GM18508 (cell line): ENCODE results near the gene RNF152.
"Not testable (repeated sequence)": the region's sequence is repeated elsewhere in the genome, so short reads cannot be mapped to it uniquely, and the experiment has no call there.

Source experiments
- ATAC-seq: cut with Tn5 transposase; IDR thresholded peaks from one replicate; pipeline ENCODE4 v1.9.1; 2021; ENCODE audit warnings: moderate number of reproducible peaks; ENCODE audit not compliant: insufficient read depth, unreplicated experiment

RNF152 gene

DNA sequence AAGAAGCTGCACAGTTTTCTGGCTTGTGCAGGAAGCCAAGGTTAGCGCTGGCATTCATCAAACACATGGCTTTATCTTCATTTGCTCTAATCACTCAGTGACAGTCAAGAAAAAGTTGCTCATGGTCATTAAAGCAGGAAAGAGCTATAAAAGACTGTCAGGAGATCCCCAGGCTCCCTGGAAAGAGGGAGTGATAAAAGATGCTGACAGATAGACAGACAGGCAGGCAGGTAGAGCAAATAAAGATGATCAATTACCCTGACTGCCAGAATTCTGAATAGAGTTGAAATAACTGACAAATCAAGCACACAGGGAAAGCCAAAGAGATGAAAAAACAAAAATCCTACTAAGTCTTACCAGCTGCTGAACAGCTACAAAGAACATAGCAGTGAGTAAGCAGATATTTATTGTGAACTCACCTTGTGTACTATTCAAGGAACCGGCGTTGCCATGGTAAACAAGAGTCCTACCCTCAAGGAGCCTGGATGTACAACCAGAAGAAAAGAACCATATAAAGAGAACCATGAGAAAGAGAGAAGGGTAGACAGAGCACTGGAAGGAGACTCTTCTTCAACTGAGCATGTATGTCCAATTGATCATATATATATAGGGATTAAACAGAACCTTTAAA lies 68.0 kb downstream of the RNF152 start:
- ATAC-seq: no peak

GRCh38 chr18:61823595-61823994 lies 69.2 kb downstream of the RNF152 start:
- no peak for ATAC-seq

- no peak for ATAC-seq
Observed at GRCh38 chr18:61822879-61823278, 69.9 kb downstream of the RNF152 start.

DNA sequence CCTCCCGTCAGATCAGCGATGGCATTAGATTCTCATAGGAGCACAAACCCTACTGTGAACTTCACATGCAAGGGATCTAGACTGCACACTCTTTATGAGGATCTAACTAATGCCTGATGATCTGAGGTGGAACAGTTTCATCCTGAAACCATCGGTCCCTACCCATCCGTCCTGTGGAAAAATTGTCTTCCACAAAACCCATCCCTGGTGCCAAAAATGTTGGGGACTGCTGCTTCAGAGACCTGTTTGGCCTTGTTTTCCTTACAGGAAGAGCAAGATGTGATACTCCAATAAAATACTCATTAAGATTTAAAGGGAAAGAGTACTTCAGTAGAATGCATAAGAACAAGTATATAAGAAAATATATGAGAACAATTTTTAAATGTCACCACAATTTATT lies 71.1 kb downstream of the RNF152 start:
- no peak for ATAC-seq

DNA sequence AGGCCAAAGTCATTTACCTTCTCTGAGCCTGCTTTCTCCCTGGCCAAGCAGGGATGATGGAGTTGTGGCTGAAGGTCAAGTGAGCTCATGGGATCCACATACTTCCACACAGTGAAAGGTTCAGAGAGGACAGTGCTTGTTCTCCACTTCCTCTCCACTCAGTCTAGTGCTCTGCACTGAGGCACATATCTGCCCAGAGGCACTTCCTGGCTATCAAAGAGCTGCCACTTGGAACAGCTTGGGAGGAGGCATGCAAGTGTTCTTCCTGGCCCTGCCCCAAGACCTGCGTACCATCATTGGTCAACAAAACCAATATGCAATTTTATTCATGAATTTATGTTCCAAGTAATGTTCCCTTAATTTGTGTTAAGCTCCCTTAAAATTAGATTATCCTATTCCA lies 71.9 kb downstream of the RNF152 start:
- ATAC-seq: no peak

- ATAC-seq: no peak
Observed at GRCh38 chr18:61817086-61817485, 75.7 kb downstream of the RNF152 start.

GRCh38 chr18:61815885-61816470 lies 76.8 kb downstream of the RNF152 start:
- ATAC-seq: no peak

- no peak for ATAC-seq
Observed at GRCh38 chr18:61808286-61808685, 84.5 kb downstream of the RNF152 start.

- no peak for ATAC-seq
Observed at GRCh38 chr18:61803393-61803792, 89.4 kb downstream of the RNF152 start.

DNA sequence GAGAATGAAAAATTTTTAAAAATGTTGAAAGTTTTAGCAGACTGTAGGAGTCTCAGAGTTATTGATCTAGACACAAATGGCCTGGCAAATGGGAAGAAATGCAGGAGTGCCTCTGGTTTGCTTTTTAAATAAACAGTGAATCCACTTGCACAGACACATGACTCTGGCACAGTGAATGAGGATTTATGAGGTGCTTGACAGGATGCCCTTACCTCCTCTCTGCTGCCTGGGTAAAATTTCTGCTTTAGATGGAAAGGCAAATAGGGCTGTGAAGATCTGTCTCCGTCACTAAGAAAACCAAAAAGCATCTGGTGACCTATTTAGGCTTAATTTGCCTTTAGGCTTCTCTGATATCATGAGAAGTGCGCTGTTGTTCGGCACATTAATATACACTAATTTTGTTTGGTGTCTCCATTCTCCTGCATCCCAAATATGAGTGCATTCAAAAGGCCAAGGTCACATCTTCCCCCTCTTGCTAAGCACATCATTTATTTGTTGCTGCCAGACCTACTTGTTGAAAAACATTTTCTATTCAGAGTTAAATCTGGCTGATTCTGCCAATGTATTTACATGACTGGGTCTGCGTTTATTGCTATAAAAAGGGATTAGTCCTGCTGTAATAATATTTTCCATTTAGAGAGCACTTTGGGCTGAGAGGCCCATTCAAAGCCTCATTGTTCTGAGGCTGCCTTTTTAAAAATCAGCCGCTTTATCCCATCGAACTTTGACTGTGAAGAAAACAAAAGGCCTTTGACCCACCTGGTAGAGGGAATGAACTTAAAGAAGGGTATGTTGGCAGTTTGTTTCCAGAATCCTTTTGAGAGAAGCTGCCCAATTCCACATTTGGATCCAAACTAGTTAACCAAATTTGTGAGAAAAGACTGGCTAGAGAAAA lies 94.9 kb downstream of the RNF152 start:
- no peak for ATAC-seq

GRCh38 chr18:61791031-61791430 lies 101.8 kb downstream of the RNF152 start:
- ATAC-seq: no peak

DNA sequence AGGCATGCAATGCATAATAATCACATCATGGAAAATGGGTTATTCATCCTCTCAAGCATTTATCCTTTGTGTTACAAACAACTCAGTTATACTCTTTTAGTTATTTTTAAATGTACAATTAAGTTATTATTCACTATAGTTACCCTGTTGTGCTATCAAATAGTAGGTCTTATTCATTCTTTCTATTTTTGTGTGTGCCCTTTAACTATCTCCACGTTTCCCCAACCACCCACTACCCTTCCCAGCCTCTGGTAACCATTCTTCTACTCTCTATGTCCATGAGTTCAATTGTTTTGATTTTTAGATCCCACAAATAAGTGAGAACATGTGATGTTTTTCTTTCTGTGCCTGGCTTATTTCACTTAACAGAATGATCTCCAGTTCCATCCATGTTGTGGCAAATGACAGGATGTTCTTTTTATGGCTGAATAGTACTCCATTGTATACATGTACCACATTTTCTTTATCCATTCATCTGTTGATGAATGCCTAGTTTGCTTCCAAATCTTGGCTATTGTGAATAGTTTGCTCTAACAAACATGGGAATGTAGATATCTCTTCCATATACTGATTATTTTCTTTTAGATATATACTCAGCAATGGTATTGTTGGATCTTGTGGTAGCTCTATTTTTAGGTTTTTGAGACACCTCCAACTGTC lies 105.7 kb downstream of the RNF152 start:
- not testable (repeated sequence) for ATAC-seq

- no peak for ATAC-seq
Observed at GRCh38 chr18:61785588-61785987, 107.2 kb downstream of the RNF152 start.

DNA sequence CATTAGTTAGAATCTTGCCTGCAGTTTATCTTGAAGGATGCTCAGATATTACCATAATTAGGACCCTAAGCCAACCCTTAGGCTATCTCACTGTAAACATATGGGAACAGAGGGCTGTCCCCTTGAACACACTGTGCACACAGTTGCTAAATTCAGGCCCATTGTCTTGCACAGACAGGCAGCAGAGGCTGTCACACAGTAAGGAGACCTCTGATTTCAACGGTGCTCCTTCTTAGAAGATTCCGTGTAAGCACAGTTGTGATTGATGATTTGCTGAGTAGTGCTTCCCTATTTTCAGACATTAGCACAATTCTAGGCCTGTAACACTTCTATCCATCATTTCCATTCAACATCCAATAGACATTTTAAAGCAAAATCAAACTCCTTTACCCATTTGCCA lies 108.0 kb downstream of the RNF152 start:
- no peak for ATAC-seq

DNA sequence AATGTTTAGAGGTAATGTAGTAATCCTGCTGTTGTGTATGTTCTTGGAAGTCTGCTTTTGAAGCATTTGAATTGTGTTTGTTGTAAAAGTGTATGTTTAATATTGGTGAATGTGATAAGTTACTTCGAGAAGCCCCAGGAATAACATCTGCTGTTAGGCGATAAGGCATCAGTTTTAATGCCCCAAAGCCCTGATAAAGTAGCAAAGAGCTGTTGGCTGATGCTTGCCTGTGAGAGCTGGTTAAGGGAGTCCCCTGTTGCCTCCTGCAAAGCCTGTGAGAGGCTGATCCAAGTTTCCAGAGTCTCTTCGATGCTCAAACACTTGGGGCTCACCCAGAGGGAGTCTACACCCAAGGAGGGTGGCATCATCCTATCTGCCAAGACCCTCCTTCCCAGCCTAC lies 110.3 kb downstream of the RNF152 start:
- no peak for ATAC-seq

DNA sequence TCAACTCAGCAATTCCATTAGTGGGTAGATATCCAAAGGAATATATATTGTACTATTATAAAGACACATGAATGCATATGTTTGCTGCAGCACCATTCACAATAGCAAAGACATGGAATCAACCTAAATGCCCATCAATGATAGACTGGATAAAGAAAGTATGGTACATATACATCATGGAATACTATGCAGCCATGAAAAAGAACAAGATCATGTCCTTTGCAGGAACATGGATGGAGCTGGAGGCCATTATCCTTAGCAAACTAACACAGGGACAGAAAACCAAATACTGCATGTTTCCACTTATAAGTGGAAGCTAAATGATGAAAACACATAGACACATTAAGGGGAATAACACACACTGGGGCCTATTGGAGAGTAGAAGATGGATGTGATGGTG lies 116.6 kb downstream of the RNF152 start:
- not testable (repeated sequence) for ATAC-seq

GRCh38 chr18:61774846-61775245 lies 118.0 kb downstream of the RNF152 start:
- no peak for ATAC-seq

- ATAC-seq: no peak
Observed at GRCh38 chr18:61772293-61772848, 120.4 kb downstream of the RNF152 start.

- no peak for ATAC-seq
Observed at GRCh38 chr18:61771861-61772260, 120.9 kb downstream of the RNF152 start.

GRCh38 chr18:61770279-61770678 lies 122.5 kb downstream of the RNF152 start:
- ATAC-seq: no peak
